Measurements from ENCODE around the gene HES6.

The HES6 gene

GRCh38 chr2:238271061-238271554 lies 31.3 kb upstream of the HES6 start:
- no peak for DNase-seq (ENCODE audit: extremely low read depth, low read depth)
- TF ChIP-seq, protein P1, sequence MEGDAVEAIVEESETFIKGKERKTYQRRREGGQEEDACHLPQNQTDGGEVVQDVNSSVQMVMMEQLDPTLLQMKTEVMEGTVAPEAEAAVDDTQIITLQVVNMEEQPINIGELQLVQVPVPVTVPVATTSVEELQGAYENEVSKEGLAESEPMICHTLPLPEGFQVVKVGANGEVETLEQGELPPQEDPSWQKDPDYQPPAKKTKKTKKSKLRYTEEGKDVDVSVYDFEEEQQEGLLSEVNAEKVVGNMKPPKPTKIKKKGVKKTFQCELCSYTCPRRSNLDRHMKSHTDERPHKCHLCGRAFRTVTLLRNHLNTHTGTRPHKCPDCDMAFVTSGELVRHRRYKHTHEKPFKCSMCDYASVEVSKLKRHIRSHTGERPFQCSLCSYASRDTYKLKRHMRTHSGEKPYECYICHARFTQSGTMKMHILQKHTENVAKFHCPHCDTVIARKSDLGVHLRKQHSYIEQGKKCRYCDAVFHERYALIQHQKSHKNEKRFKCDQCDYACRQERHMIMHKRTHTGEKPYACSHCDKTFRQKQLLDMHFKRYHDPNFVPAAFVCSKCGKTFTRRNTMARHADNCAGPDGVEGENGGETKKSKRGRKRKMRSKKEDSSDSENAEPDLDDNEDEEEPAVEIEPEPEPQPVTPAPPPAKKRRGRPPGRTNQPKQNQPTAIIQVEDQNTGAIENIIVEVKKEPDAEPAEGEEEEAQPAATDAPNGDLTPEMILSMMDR (IDR thresholded peaks at IDR 0.05; ENCODE audit: low read depth, low read length, missing control alignments), result no peak
- no peak overlapping the region for H3K4me3 ChIP-seq (replicated peaks; ENCODE audit: low read depth, low read length)

GRCh38 chr2:238270606-238271005 lies 30.8 kb upstream of the HES6 start:
- H3K4me3 ChIP-seq (replicated peaks; ENCODE audit: low read depth, low read length), result no peak overlapping the region
- no peak for DNase-seq (ENCODE audit: extremely low read depth, low read depth)
- TF ChIP-seq, protein P1 (IDR thresholded peaks at IDR 0.05; ENCODE audit: low read depth, low read length, missing control alignments), result no peak

- no peak overlapping the region for H3K4me3 ChIP-seq (replicated peaks; ENCODE audit: low read depth, low read length)
- TF ChIP-seq, protein P1 (IDR thresholded peaks at IDR 0.05; ENCODE audit: low read depth, low read length, missing control alignments), result no peak
- DNase-seq (ENCODE audit: extremely low read depth, low read depth), result no peak
Observed at GRCh38 chr2:238269741-238270140, 29.9 kb upstream of the HES6 start.

DNA sequence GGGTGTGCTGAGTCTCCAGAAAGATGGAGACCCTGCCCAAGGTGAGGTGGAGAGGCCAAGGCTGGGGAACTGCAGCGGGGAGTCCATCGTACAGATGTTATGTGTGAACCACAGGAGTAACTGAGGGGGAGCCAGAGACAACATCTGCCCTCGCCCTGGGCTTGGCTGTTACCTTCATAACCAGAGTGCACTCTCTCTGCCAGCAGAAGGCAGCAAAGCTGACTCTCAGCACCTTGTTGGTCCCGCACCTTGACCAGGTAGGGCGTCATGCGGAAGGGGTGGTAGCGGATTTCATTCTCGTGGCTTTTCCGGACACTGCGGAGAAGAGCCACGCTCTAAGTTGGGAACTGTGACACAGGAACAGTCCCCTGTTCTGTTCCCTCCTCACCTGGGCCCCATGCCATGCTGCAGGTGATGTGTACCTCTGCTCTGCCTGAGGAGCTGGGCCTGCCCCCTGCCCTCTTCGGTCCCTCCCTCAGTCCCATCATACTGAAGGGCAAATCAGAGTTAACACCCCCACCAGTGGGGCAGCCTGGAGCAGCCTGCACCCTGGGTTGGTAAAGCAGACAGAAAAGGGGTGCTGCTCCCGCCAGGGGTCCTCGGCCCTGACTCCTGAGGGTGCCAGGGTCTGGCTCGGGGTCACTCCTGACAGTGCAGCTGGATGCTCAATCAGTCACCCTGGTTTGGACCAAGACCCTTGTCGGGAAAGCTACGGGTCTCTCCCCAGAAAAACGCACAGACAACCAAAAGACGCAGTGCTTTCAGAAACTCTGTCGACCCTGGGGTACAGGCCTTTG lies 28.2 kb upstream of the HES6 start:
- TF ChIP-seq, protein P1 (IDR thresholded peaks at IDR 0.05; ENCODE audit: low read depth, low read length, missing control alignments), result no peak
- H3K4me3 ChIP-seq (replicated peaks; ENCODE audit: low read depth, low read length), result no peak overlapping the region
- DNase-seq (ENCODE audit: extremely low read depth, low read depth), result no peak

- DNase-seq (ENCODE audit: extremely low read depth, low read depth), result no peak
- no peak overlapping the region for H3K4me3 ChIP-seq (replicated peaks; ENCODE audit: low read depth, low read length)
- TF ChIP-seq, protein P1 (IDR thresholded peaks at IDR 0.05; ENCODE audit: low read depth, low read length, missing control alignments), result no peak
Observed at GRCh38 chr2:238267341-238267710, 27.5 kb upstream of the HES6 start.

DNA sequence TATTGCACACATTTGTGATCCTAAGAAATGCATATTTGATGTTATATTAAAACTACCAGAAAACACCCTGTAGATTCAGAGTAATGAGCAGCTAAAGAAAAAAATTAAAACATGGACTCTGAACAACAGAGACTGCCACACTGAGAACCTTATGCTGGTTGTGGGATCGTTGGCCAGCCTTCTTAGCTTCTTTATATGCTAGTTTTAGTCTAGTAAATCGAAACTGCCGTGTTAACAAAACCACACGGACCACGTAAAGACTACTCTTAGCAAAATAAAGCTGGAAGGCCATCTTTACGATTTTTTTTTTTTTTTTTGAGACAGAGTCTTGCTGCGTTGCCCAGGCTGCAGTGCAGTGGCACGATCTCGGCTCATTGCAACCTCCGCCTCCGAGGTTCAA lies 25.8 kb upstream of the HES6 start:
- no peak for DNase-seq (ENCODE audit: extremely low read depth, low read depth)
- TF ChIP-seq, protein P1 (IDR thresholded peaks at IDR 0.05; ENCODE audit: low read depth, low read length, missing control alignments), result no peak
- no peak overlapping the region for H3K4me3 ChIP-seq (replicated peaks; ENCODE audit: low read depth, low read length)
